ENCODE results near the gene C1QTNF3. TPM values are rescaled to one million over a fixed set of nuclear protein-coding genes. Genes with fewer than 3 reads are reported as not detected.

C1QTNF3 gene
- total RNA-seq, 4 donors from 2014 or later = 7.2 to 33.0 (median 11.4) TPM

GRCh38 chr5:34038390-34038789, 4.6 kb downstream of the C1QTNF3 start:
- DNase-seq = no peak
- Histone ChIP-seq H3K36me3 (no peaks in the 10 kb centered on the region), H3K27me3 (no peaks in the 10 kb centered on the region), H3K4me3 (no peak overlapping the region), H3K27ac (no peak overlapping the region), H3K9me3 (no peaks in the 10 kb centered on the region), H3K4me1 (peaks cover 0 to 8% (median 0%) of the 10 kb centered on the region in 4 donors)
- TF ChIP-seq, protein P1, sequence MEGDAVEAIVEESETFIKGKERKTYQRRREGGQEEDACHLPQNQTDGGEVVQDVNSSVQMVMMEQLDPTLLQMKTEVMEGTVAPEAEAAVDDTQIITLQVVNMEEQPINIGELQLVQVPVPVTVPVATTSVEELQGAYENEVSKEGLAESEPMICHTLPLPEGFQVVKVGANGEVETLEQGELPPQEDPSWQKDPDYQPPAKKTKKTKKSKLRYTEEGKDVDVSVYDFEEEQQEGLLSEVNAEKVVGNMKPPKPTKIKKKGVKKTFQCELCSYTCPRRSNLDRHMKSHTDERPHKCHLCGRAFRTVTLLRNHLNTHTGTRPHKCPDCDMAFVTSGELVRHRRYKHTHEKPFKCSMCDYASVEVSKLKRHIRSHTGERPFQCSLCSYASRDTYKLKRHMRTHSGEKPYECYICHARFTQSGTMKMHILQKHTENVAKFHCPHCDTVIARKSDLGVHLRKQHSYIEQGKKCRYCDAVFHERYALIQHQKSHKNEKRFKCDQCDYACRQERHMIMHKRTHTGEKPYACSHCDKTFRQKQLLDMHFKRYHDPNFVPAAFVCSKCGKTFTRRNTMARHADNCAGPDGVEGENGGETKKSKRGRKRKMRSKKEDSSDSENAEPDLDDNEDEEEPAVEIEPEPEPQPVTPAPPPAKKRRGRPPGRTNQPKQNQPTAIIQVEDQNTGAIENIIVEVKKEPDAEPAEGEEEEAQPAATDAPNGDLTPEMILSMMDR (IDR thresholded peaks at IDR 0.05) = no peak
- no peak for TF ChIP-seq POLR2A (IDR thresholded peaks at IDR 0.05)

GRCh38 chr5:34037726-34038125, 5.3 kb downstream of the C1QTNF3 start:
- H3K4me3 ChIP-seq = no peak overlapping the region
- no peaks in the 10 kb centered on the region for H3K36me3 ChIP-seq
- no peak for TF ChIP-seq POLR2A (IDR thresholded peaks at IDR 0.05)
- TF ChIP-seq, protein P1 (IDR thresholded peaks at IDR 0.05) = no peak
- no peak overlapping the region for H3K27ac ChIP-seq
- H3K9me3 ChIP-seq = no peaks in the 10 kb centered on the region
- peaks cover 0 to 1% (median 0%) of the 10 kb centered on the region in 4 donors for H3K4me1 ChIP-seq
- no peaks in the 10 kb centered on the region for H3K27me3 ChIP-seq
- no peak for DNase-seq

DNA sequence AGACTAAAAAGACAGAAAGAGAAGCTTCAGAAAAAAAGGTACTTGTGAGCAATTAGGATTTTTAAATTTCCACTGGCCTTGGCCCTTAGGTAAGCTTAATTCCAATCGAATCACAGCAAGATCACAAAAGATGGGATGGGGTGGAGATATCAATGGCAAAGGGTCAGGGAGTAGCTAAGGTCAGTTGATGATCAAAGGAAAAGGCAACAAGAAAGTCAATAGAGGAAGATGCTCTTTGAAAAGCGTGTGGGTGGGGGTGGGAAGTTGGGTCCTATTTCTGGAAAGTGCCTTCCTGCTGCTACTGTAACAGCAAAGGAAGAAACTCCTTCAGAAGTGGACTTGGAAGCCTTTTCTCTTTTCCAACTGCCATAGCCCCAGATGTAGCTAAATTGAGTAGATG, 7.3 kb downstream of the C1QTNF3 start:
- Histone ChIP-seq H3K4me3 (no peak overlapping the region), H3K27ac (no peak overlapping the region), H3K4me1 (no peaks in the 10 kb centered on the region), H3K9me3 (no peaks in the 10 kb centered on the region), H3K36me3 (no peaks in the 10 kb centered on the region), H3K27me3 (no peaks in the 10 kb centered on the region)
- TF ChIP-seq POLR2A (IDR thresholded peaks at IDR 0.05) = no peak
- TF ChIP-seq, protein P1 (IDR thresholded peaks at IDR 0.05) = no peak
- no peak for DNase-seq

DNA sequence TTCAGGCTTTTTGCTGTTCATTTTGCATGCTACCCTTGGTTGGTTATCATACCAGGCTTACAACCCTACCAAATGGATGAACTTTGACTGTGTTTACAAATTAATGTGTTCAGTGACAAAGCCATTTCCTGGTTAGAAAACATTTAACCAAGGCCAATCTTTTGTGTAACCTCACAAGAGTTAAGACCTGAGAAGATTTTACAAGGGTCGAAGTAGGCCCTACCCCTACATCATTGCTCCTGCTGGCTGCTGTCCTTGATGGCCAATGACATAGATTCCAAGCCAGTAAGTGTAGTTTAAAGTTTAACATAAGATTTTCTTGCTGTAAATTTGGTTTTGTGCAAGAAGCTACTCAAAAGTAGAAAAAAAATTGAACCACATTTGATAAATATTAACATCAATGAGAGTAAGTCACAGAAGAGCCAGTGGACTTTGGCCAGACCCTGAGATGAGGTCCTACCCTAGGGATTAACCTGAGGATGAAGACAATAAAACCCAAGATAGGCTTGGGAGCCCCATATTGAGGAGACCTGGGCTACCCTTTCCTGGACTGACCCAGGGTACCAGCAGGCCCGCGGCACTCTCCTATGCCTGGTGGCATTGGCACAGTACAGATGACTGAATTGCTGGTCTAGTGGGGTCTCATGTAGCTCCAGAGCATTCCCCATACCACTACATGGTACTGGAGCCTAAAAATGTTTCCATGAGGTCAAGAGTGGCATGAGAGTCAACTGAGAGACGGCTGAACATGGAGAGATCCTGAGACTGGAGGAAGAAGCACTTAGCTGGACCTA, 8.3 kb downstream of the C1QTNF3 start:
- Histone ChIP-seq H3K4me3 (no peak overlapping the region), H3K27ac (peak overlapping the region in 1 of 4 donors; percentile 3), H3K27me3 (no peaks in the 10 kb centered on the region), H3K4me1 (no peaks in the 10 kb centered on the region), H3K36me3 (no peaks in the 10 kb centered on the region), H3K9me3 (no peaks in the 10 kb centered on the region)
- TF ChIP-seq, protein P1 (IDR thresholded peaks at IDR 0.05) = no peak
- no peak for TF ChIP-seq POLR2A (IDR thresholded peaks at IDR 0.05)
- no peak for DNase-seq

DNA sequence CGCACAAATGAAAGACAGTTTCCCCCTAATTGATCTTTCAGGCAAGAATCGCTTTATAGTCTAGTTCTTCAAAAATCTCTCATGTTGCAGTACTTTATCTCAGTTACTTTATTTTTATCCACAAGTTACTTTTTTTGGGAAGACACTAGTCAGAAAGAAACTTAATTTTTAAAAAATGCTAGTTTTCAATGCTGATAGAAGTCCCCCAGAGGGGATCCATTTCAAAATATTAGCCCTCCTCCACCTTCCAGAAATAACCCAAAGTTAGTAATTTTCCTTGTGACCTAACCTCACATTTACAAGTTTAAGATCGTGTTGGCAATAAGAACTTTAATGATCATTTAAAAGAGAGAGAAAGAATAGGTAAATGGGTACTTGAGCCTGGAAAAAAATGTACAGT, 11.0 kb downstream of the C1QTNF3 start:
- no peak overlapping the region for H3K27ac ChIP-seq
- no peaks in the 10 kb centered on the region for H3K9me3 ChIP-seq
- TF ChIP-seq, protein P1 (IDR thresholded peaks at IDR 0.05) = no peak
- TF ChIP-seq POLR2A (IDR thresholded peaks at IDR 0.05) = no peak
- no peaks in the 10 kb centered on the region for H3K4me1 ChIP-seq
- H3K27me3 ChIP-seq = no peaks in the 10 kb centered on the region
- DNase-seq = no peak
- H3K36me3 ChIP-seq = no peaks in the 10 kb centered on the region
- H3K4me3 ChIP-seq = no peak overlapping the region
